Hypothalamus (tissue), 51 donors: ENCODE measurements around the gene CRY1.
"Not testable (repeated sequence)": the region's sequence is repeated elsewhere in the genome, so short reads cannot be mapped to it uniquely, and the experiment has no call there.

ENCODE experiments used
- DNase-seq, 51 donors: peaks; one replicate each; lab custom pipeline; 2025; lab: John Stamatoyannopoulos, UW

The CRY1 gene

GRCh38 chr12:107109726-107110719, 16.7 kb upstream of the CRY1 start:
- DNase-seq, result no peak

- no peak for DNase-seq
Observed at GRCh38 chr12:107108995-107109508, 15.7 kb upstream of the CRY1 start.

GRCh38 chr12:107108366-107108765, 15.0 kb upstream of the CRY1 start:
- not testable (repeated sequence) for DNase-seq

- no peak for DNase-seq
Observed at GRCh38 chr12:107107381-107107780, 14.0 kb upstream of the CRY1 start.

GRCh38 chr12:107106241-107107025, 13.1 kb upstream of the CRY1 start:
- DNase-seq, result no peak

- DNase-seq, result no peak
Observed at GRCh38 chr12:107105410-107105703, 12.0 kb upstream of the CRY1 start.

GRCh38 chr12:107103516-107103915, 10.2 kb upstream of the CRY1 start:
- no peak for DNase-seq

GRCh38 chr12:107103097-107103496, 9.7 kb upstream of the CRY1 start:
- no peak for DNase-seq

GRCh38 chr12:107102294-107102693, 8.9 kb upstream of the CRY1 start:
- no peak for DNase-seq

- DNase-seq, result no peak
Observed at GRCh38 chr12:107101651-107102050, 8.3 kb upstream of the CRY1 start.

GRCh38 chr12:107099917-107100316, 6.6 kb upstream of the CRY1 start:
- DNase-seq, result no peak

GRCh38 chr12:107096571-107096970, 3.2 kb upstream of the CRY1 start:
- no peak for DNase-seq

- peak in 1 of 51 donors; percentile 25 for DNase-seq
Observed at GRCh38 chr12:107094183-107094448, 767 bp upstream of the CRY1 start.

- DNase-seq, result peak in 33 of 51 donors; percentile 13 to 67 (median 38)
Observed at GRCh38 chr12:107092669-107093416, 506 bp downstream of the CRY1 start.

- peak in 10 of 51 donors; percentile 1 to 75 (median 10) for DNase-seq
Observed at GRCh38 chr12:107091989-107092641, 1.2 kb downstream of the CRY1 start.

- DNase-seq, result no peak
Observed at GRCh38 chr12:107091381-107091780, 2.0 kb downstream of the CRY1 start.

- no peak for DNase-seq
Observed at GRCh38 chr12:107090711-107091110, 2.6 kb downstream of the CRY1 start.

GRCh38 chr12:107088912-107089311, 4.4 kb downstream of the CRY1 start:
- DNase-seq, result no peak

- no peak for DNase-seq
Observed at GRCh38 chr12:107086314-107086713, 7.0 kb downstream of the CRY1 start.

GRCh38 chr12:107081778-107082177, 11.6 kb downstream of the CRY1 start:
- DNase-seq, result no peak

- DNase-seq, result no peak
Observed at GRCh38 chr12:107080299-107080698, 13.1 kb downstream of the CRY1 start.
